ENCODE data around the gene GASK1A. TPM values are rescaled to one million over a fixed set of nuclear protein-coding genes. Genes with fewer than 3 reads are reported as not detected.

The GASK1A gene
- total RNA-seq, 1 experiment from 2014 or later = 5.4 TPM

GRCh38 chr3:43034911-43035310, 55.8 kb downstream of the GASK1A start:
- Histone ChIP-seq H3K14ac (ENCODE audit: insufficient read depth, low read length) (no peak overlapping the region), H3K4me2 (ENCODE audit: insufficient read depth, insufficient read length, low read length) (no peak overlapping the region), H3K4me1 (ENCODE audit: insufficient read depth, low read length) (no peaks in the 10 kb centered on the region), H3K27me3 (ENCODE audit: insufficient read depth, low read length) (no peaks in the 10 kb centered on the region), H4K20me1 (ENCODE audit: control insufficient read depth, insufficient read depth, insufficient read length) (no peaks in the 10 kb centered on the region), H2BK120ac (ENCODE audit: low read depth, low read length, poor library complexity, severe bottlenecking) (no peak overlapping the region), H2AK5ac (ENCODE audit: insufficient read length, low read length) (no peak overlapping the region), H2AFZ (ENCODE audit: low read length) (no peak overlapping the region), H4K5ac (ENCODE audit: insufficient read length, low read depth, low read length) (no peak overlapping the region), H3K23ac (ENCODE audit: insufficient read length, low read depth, low read length) (no peak overlapping the region), H3K56ac (ENCODE audit: insufficient read length, low read depth, low read length) (no peak overlapping the region), H3K18ac (ENCODE audit: insufficient read length, low read depth, low read length) (no peak overlapping the region), H3K79me2 (ENCODE audit: insufficient read depth, low read length) (no peaks in the 10 kb centered on the region), H4K8ac (replicated peaks; ENCODE audit: insufficient read length, low read depth, low read length) (no peak overlapping the region), H3K23me2 (ENCODE audit: insufficient read length, low read depth, low read length, poor library complexity, severe bottlenecking) (no peaks in the 10 kb centered on the region), H3K9me3 (ENCODE audit: control insufficient read depth, low read depth, low read length) (no peaks in the 10 kb centered on the region), H4K91ac (ENCODE audit: insufficient read length, low read depth, low read length) (no peak overlapping the region), H3K4ac (ENCODE audit: low read depth, low read length) (no peak overlapping the region), H3K27ac (ENCODE audit: insufficient read length, low read depth, low read length) (no peak overlapping the region), H2BK15ac (ENCODE audit: low read depth, low read length) (no peak overlapping the region), H2BK12ac (ENCODE audit: insufficient read length, low read depth, low read length) (no peak overlapping the region), H3T11ph (ENCODE audit: low read length) (no peak overlapping the region), H2BK5ac (ENCODE audit: insufficient read length, low read length) (no peak overlapping the region), H3K79me1 (ENCODE audit: insufficient read depth, low read depth, low read length, poor library complexity, severe bottlenecking) (no peaks in the 10 kb centered on the region), H3K9ac (ENCODE audit: extremely low read depth, insufficient read length, low read length) (no peak overlapping the region), H2BK20ac (ENCODE audit: low read depth, low read length, poor library complexity, severe bottlenecking) (no peak overlapping the region)
- H3K4me3 Mint-ChIP-seq = no peak overlapping the region
- DNase-seq = no peak
- TF ChIP-seq, protein P1, sequence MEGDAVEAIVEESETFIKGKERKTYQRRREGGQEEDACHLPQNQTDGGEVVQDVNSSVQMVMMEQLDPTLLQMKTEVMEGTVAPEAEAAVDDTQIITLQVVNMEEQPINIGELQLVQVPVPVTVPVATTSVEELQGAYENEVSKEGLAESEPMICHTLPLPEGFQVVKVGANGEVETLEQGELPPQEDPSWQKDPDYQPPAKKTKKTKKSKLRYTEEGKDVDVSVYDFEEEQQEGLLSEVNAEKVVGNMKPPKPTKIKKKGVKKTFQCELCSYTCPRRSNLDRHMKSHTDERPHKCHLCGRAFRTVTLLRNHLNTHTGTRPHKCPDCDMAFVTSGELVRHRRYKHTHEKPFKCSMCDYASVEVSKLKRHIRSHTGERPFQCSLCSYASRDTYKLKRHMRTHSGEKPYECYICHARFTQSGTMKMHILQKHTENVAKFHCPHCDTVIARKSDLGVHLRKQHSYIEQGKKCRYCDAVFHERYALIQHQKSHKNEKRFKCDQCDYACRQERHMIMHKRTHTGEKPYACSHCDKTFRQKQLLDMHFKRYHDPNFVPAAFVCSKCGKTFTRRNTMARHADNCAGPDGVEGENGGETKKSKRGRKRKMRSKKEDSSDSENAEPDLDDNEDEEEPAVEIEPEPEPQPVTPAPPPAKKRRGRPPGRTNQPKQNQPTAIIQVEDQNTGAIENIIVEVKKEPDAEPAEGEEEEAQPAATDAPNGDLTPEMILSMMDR (conservative IDR thresholded peaks at IDR 0.05) = no peak
- no peak overlapping the region for H3K27ac Mint-ChIP-seq
- H3K9me3 Mint-ChIP-seq = no peaks in the 10 kb centered on the region
- H3K36me3 Mint-ChIP-seq (ENCODE audit: insufficient read depth in 1 of 3, low read depth in 3 of 3) = no peaks in the 10 kb centered on the region
- H3K27me3 Mint-ChIP-seq (ENCODE audit: low read depth) = no peaks in the 10 kb centered on the region
- no peaks in the 10 kb centered on the region for H3K4me1 Mint-ChIP-seq
- WGBS (ENCODE audit: extremely low coverage, insufficient read length, low lambda C conversion rate) = no CpG with 5 or more reads among the region's 4 CpGs

Data from H9 (cell line).